H9 (cell line): ENCODE measurements around the gene ZMYM3. TPM values are rescaled to one million over a fixed set of nuclear protein-coding genes. Genes with fewer than 3 reads are reported as not detected.

Experiments
- DNase-seq: peaks from one replicate; pipeline ENCODE4 v3.0.0-alpha.2; 2017
- H2AFZ ChIP-seq: one replicate; pipeline ENCODE4 v1.6.1; 2013; ENCODE audit warnings: mild to moderate bottlenecking, low read length, control low read depth, moderate library complexity
- H2AK5ac ChIP-seq: 2 replicates; pipeline ENCODE4 v1.6.1; 2013; ENCODE audit warnings: low read length, control low read depth, mixed read lengths; ENCODE audit not compliant: insufficient read length
- H2BK120ac ChIP-seq: one replicate; pipeline ENCODE4 v1.6.1; 2013; ENCODE audit warnings: low read depth, mild to moderate bottlenecking, low read length, control low read depth, inconsistent platforms; ENCODE audit not compliant: poor library complexity, severe bottlenecking
- H2BK12ac ChIP-seq: 2 replicates; pipeline ENCODE4 v1.6.1; 2013; ENCODE audit warnings: low read length, control low read depth, mixed read lengths, low read depth; ENCODE audit not compliant: insufficient read length
- H2BK15ac ChIP-seq: 2 replicates; pipeline ENCODE4 v1.6.1; 2013; ENCODE audit warnings: low read depth, low read length, control low read depth
- H2BK20ac ChIP-seq: one replicate; pipeline ENCODE4 v1.6.1; 2013; ENCODE audit warnings: low read depth, mild to moderate bottlenecking, low read length, control low read depth, inconsistent platforms; ENCODE audit not compliant: poor library complexity, severe bottlenecking
- H2BK5ac ChIP-seq: 2 replicates; pipeline ENCODE4 v1.6.1; 2013; ENCODE audit warnings: low read length, control low read depth, mixed read lengths; ENCODE audit not compliant: insufficient read length
- H3K14ac ChIP-seq: 2 replicates; pipeline ENCODE4 v1.6.1; 2013; ENCODE audit warnings: low read length, control low read depth; ENCODE audit not compliant: insufficient read depth
- H3K18ac ChIP-seq: 2 replicates; pipeline ENCODE4 v1.6.1; 2013; ENCODE audit warnings: low read depth, mild to moderate bottlenecking, mixed read lengths, low read length, control low read depth; ENCODE audit not compliant: insufficient read length
- H3K23ac ChIP-seq: 2 replicates; pipeline ENCODE4 v1.6.1; 2013; ENCODE audit warnings: low read length, control low read depth, mixed read lengths, low read depth; ENCODE audit not compliant: insufficient read length
- H3K23me2 ChIP-seq: 2 replicates; pipeline ENCODE4 v1.6.1; 2013; ENCODE audit warnings: low read depth, mild to moderate bottlenecking, mixed read lengths, low read length, control low read depth; ENCODE audit not compliant: insufficient read length, poor library complexity, severe bottlenecking
- H3K27ac ChIP-seq: 2 replicates; pipeline ENCODE4 v1.5.1; 2013; ENCODE audit warnings: low read length, control low read depth, mixed read lengths, low read depth; ENCODE audit not compliant: insufficient read length
- H3K27me3 ChIP-seq: 2 replicates; pipeline ENCODE4 v1.6.1; 2013; ENCODE audit warnings: low read length, control low read depth, inconsistent platforms; ENCODE audit not compliant: insufficient read depth
- H3K4ac ChIP-seq: 2 replicates; pipeline ENCODE4 v1.6.1; 2013; ENCODE audit warnings: low read depth, mild to moderate bottlenecking, control low read depth, inconsistent platforms, low read length, moderate library complexity
- H3K4me1 ChIP-seq: 2 replicates; pipeline ENCODE4 v1.6.1; 2013; ENCODE audit warnings: low read length, control low read depth, inconsistent platforms; ENCODE audit not compliant: insufficient read depth
- H3K4me2 ChIP-seq: 2 replicates; pipeline ENCODE4 v1.6.1; 2013; ENCODE audit warnings: low read length, control low read depth, mixed read lengths; ENCODE audit not compliant: insufficient read length, insufficient read depth
- H3K56ac ChIP-seq: 2 replicates; pipeline ENCODE4 v1.6.1; 2013; ENCODE audit warnings: low read depth, mild to moderate bottlenecking, mixed read lengths, low read length, control low read depth; ENCODE audit not compliant: insufficient read length
- H3K79me1 ChIP-seq: 2 replicates; pipeline ENCODE4 v1.6.1; 2013; ENCODE audit warnings: low read depth, mild to moderate bottlenecking, moderate library complexity, low read length, control low read depth, inconsistent platforms; ENCODE audit not compliant: insufficient read depth, poor library complexity, severe bottlenecking
- H3K79me2 ChIP-seq: 2 replicates; pipeline ENCODE4 v1.6.1; 2013; ENCODE audit warnings: low read length, control low read depth, inconsistent platforms; ENCODE audit not compliant: insufficient read depth
- H3K9ac ChIP-seq: 2 replicates; pipeline ENCODE4 v1.6.1; 2013; ENCODE audit warnings: low read length, control low read depth, mixed read lengths; ENCODE audit not compliant: insufficient read length; ENCODE audit errors: extremely low read depth
- H3K9me3 ChIP-seq: one replicate; pipeline ENCODE4 v1.6.1; 2013; ENCODE audit warnings: low read depth, low read length, inconsistent platforms; ENCODE audit not compliant: control insufficient read depth
- H3T11ph ChIP-seq: one replicate; pipeline ENCODE4 v1.6.1; 2013; ENCODE audit warnings: mild to moderate bottlenecking, low read length, control low read depth, inconsistent platforms
- H4K20me1 ChIP-seq: one replicate; pipeline ENCODE4 v1.6.1; 2013; ENCODE audit not compliant: control insufficient read depth, insufficient read length, insufficient read depth
- H4K5ac ChIP-seq: 2 replicates; pipeline ENCODE4 v1.6.1; 2013; ENCODE audit warnings: low read depth, mild to moderate bottlenecking, mixed read lengths, low read length, control low read depth; ENCODE audit not compliant: insufficient read length
- H4K8ac ChIP-seq: replicated peaks from 2 replicates; pipeline ENCODE4 v1.6.1; 2013; ENCODE audit warnings: low read length, control low read depth, mixed read lengths, low read depth; ENCODE audit not compliant: insufficient read length
- H4K91ac ChIP-seq: 2 replicates; pipeline ENCODE4 v1.6.1; 2013; ENCODE audit warnings: low read depth, mild to moderate bottlenecking, moderate library complexity, mixed read lengths, low read length, control low read depth; ENCODE audit not compliant: insufficient read length
- H3K27ac Mint-ChIP-seq, 3 experiments: 2 replicates in 2 of 3; 3 replicates in 1 of 3; pipeline ENCODE4 v1.8.0; 2020 to 2021; ENCODE audit warnings: mixed read lengths in 3 of 3, mild to moderate bottlenecking in 1 of 3, moderate library complexity in 1 of 3
- H3K27me3 Mint-ChIP-seq: 2 replicates; pipeline ENCODE4 v1.8.0; 2021; ENCODE audit warnings: low read depth, mild to moderate bottlenecking, moderate library complexity, mixed read lengths
- H3K36me3 Mint-ChIP-seq, 3 experiments: 2 replicates in 2 of 3; 3 replicates in 1 of 3; pipeline ENCODE4 v1.8.0; 2020 to 2021; ENCODE audit warnings: low read depth in 3 of 3, mixed read lengths in 3 of 3; ENCODE audit not compliant: insufficient read depth in 1 of 3
- H3K4me1 Mint-ChIP-seq, 2 experiments: 2 replicates each; pipeline ENCODE4 v1.8.0; 2020; ENCODE audit warnings: mixed read lengths in 2 of 2
- H3K4me3 Mint-ChIP-seq, 2 experiments: 2 replicates in 1 of 2; 3 replicates in 1 of 2; pipeline ENCODE4 v1.8.0; 2020 to 2021; ENCODE audit warnings: mild to moderate bottlenecking in 2 of 2, mixed read lengths in 2 of 2, moderate library complexity in 1 of 2
- H3K9me3 Mint-ChIP-seq, 2 experiments: 2 replicates in 1 of 2; 3 replicates in 1 of 2; pipeline ENCODE4 v1.8.0; 2020; ENCODE audit warnings: mild to moderate bottlenecking in 2 of 2, mixed read lengths in 2 of 2, moderate library complexity in 1 of 2
- CTCF ChIP-seq: fragments of 200-600 bp; sonication (generic); conservative IDR thresholded peaks from 3 replicates; pipeline ENCODE4 v1.8.0; 2021; ENCODE audit warnings: antibody characterized with exemption, mild to moderate bottlenecking
- WGBS: extraction: QIAGEN DNeasy Blood & Tissue Kit; methylation state at CpG from one replicate; pipeline ENCODE4 v1.1.7; 2013; ENCODE audit warnings: missing lambda C conversion rate, low lambda C conversion rate, mixed read lengths; ENCODE audit not compliant: insufficient read length; ENCODE audit errors: extremely low coverage; 5-methylcytosine and 5-hydroxymethylcytosine counted together
- total RNA-seq: library from RNA; stranded (reverse); gene quantifications from 2 replicates; pipeline ENCODE4 v1.2.1, GENCODE V29; 2021

The ZMYM3 gene
- total RNA-seq, 1 experiment from 2014 or later = 86.5 TPM

- Histone ChIP-seq H3K23ac (no peak overlapping the region), H2BK12ac (no peak overlapping the region), H3K79me1 (no peaks in the 10 kb centered on the region), H3K4me2 (no peak overlapping the region), H2BK5ac (no peak overlapping the region), H3K9ac (no peak overlapping the region), H3T11ph (no peak overlapping the region), H3K18ac (no peak overlapping the region), H3K23me2 (no peaks in the 10 kb centered on the region), H3K9me3 (peaks cover 12% of the 10 kb centered on the region), H2AFZ (no peak overlapping the region), H2BK15ac (no peak overlapping the region), H4K8ac (no peak overlapping the region), H3K4ac (no peak overlapping the region), H4K5ac (no peak overlapping the region), H3K27ac (no peak overlapping the region), H3K4me1 (no peaks in the 10 kb centered on the region), H2AK5ac (no peak overlapping the region), H3K79me2 (peaks cover 4% of the 10 kb centered on the region; the same call in 1 of the 2 replicates), H4K91ac (no peak overlapping the region), H3K56ac (no peak overlapping the region), H3K27me3 (no peaks in the 10 kb centered on the region), H2BK20ac (no peak overlapping the region), H2BK120ac (no peak overlapping the region), H4K20me1 (no peaks in the 10 kb centered on the region), H3K14ac (no peak overlapping the region)
- Mint-ChIP-seq H3K36me3 (peaks cover 64 to 82% (median 71%) of the 10 kb centered on the region in 3 experiments), H3K9me3 (peaks cover 52 to 57% of the 10 kb centered on the region in 2 experiments), H3K27me3 (no peaks in the 10 kb centered on the region; the same call in 1 of the 2 replicates), H3K27ac (peak overlapping the region in 1 of 3 experiments; percentile 60; a peak in 1 of 7 replicates), H3K4me1 (no peaks in the 10 kb centered on the region), H3K4me3 (no peak overlapping the region)
- no peak for DNase-seq
- no CpG with 5 or more reads among the region's 7 CpGs for WGBS
- TF ChIP-seq CTCF = no peak
Measured at GRCh38 chrX:71292669-71293365, 38.9 kb upstream of the ZMYM3 start.
